ENCODE data around the gene PAX8.

- TF ChIP-seq CTCF (conservative IDR thresholded peaks at IDR 0.05 in 1 of 2, IDR thresholded peaks at IDR 0.05 in 1 of 2; ENCODE audit: low read depth in 1 of 2, low read length in 2 of 2) = no peak
- TF ChIP-seq EZH2 (IDR thresholded peaks at IDR 0.05; ENCODE audit: low read length, missing control alignments) = no peak
Observed at GRCh38 chr2:113206251-113206650, 72.5 kb downstream of the PAX8 start.
